Measurements from ENCODE around the gene FGFBP1.

The FGFBP1 gene

DNA sequence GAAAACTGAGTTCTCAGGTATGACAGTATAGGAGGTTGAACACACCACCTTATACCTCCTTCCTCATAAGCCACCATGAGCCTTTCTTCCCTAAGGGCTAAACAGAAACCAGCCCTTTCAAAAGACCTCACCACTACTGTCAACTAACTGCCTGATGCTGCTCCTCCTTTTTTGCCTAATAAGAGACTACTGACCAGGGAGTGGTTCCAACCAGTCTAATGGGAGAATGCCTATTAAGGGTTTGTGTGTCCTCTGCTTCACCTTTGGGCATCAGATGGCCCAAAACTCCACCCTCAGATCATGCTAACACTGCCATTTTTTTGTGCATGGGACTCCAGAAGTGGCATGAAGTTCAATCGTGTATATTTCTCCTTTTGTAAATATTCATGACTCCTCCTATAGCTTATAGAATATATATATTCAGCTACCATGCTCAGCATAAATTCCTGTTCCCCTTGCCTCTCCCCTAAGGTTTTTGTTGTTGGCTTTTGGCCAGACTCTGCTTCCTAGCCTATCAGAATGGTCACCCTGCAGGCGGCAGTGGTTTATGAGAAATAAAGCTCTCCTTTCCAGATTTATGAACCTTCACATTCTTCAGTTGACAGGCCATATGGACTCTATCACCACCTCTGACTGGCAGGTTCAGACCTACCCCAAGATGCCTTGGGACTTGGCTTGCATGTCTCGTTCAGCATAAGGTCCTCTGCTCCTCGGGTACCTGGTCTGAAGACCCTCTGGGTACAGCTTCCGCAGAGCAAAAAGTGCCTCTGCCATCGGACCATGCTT, 28.2 kb downstream of the FGFBP1 start:
- no peak for FAIRE-seq

GRCh38 chr4:15907430-15907829, 31.1 kb downstream of the FGFBP1 start:
- no peak for FAIRE-seq

- FAIRE-seq, result no peak
Observed at GRCh38 chr4:15906020-15906443, 32.5 kb downstream of the FGFBP1 start.

GRCh38 chr4:15902746-15903145, 35.8 kb downstream of the FGFBP1 start:
- no peak for FAIRE-seq

DNA sequence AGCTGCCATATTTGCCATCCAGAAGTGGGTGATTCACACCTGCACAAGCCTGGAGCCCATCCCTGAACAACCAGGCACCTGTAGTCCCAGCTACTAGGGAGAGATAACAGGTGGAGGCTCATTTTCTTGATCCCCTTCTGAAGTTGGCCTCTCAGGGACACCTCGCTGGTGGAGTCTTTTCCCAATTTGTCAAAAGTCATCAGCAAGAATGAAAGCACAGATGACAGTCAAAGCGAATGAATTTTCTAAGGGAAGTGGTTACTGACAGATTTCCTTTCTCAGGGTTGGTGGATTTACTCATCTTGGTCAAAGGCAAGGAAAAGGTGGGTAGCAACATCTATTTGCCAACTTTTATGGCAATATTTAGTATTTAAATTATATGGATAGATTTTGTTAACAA, 36.5 kb downstream of the FGFBP1 start:
- no peak for FAIRE-seq

DNA sequence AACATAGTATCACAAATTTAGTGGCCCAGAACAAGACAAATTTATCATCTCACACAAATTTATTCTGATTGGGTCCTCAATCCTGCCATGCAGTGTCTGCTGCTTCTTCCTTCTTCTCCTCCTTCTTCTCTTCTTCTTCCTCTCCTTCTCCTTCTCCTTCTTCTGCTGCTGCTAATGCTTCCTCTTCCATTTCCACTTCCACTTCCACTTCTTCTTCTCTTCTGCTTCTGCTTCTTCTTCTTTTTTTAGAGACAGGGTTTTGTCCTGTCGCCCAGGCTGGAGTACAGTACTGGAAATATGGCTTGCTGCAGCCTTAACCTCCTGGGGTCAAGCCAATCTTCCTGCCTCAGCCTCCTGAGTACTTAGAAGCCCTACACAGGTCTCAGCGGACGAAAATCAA, 37.5 kb downstream of the FGFBP1 start:
- no peak for FAIRE-seq

GRCh38 chr4:15899511-15899910, 39.0 kb downstream of the FGFBP1 start:
- FAIRE-seq, result no peak

DNA sequence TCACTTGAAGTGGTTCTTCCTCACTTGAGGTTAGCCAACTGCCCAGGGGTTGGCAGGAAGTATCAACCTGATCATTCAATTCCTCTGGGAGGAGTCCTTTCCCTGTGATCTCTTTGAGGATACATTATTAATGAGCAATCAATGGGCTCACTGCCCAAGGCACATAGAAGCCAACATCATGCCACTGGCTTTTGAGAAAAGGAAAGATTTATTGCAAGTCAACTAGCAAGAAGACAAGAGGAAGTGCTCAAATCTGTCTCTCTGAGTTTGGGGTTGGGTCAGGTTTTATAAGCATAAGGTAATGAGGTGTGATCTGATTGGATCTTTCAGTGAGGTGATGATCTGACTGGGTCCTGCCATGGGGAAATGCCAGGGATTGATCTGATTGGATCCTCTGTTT, 39.6 kb downstream of the FGFBP1 start:
- no peak for FAIRE-seq

DNA sequence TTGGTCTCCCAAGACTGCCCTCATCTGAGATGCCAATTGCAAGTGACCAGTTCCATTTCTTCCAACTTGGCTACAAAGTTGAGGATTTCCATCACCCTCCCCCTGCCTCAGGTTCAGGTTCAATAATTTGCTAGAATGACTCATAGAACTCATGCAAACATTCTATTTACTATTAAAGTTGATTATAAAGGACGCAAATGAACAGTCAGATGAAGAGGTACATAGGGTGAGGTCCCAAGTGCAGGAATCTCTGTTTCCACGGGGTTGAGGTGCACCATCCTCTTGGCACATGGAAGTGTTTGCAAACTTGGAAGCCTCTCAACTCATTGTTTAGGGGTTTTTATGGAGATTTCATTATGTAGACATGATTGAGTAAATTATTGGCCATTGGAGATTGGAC, 41.0 kb downstream of the FGFBP1 start:
- no peak for FAIRE-seq

GRCh38 chr4:15894921-15895916, 43.3 kb downstream of the FGFBP1 start:
- no peak for FAIRE-seq

DNA sequence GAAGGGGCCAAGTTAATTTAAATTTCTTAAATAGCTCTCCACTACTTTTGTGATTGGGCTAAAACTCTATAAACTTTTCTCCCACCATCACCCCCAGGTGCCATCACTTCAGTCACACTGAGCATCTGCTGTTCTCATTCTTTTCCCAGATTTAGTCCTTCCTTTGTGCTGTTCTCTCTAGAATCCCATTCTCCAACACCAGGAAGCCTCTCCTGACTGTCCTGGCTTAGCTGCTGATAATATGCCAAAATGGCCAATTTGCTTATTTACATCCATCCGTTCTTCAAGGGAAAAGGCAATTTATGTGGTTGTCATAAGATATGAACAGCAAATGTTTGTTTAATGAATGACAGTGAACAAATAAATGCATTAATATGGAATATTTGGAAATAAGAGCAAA, 44.1 kb downstream of the FGFBP1 start:
- no peak for FAIRE-seq

GRCh38 chr4:15893962-15894361, 44.6 kb downstream of the FGFBP1 start:
- no peak for FAIRE-seq

- no peak for FAIRE-seq
Observed at GRCh38 chr4:15891312-15891711, 47.2 kb downstream of the FGFBP1 start.

DNA sequence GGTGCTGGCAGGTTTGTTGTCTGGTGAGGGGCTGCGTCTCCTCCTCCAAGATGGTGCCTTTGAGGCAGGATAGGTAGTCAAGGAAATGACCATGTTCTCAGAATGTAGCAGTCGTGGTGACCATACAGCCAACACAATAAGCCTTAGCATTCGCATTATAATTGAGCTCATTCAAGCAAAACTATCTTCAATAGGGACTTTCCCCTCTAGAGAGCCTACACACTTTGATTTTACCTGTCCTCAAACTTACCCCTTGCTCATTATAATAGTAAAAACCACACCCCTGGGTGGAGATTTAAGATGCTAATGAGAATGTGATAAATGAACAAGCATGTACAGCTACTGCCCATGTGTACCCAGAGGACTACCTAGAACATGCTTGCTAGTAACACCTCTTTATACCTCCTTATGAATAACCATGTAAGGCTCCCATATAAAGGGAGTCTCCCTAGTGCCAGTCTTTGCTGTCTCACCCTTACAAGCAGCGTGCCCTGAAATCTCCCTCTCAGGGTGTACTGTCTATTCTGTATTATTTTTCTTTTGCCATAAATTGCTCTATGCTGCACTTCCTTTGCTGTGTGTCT, 48.2 kb downstream of the FGFBP1 start:
- FAIRE-seq, result no peak

DNA sequence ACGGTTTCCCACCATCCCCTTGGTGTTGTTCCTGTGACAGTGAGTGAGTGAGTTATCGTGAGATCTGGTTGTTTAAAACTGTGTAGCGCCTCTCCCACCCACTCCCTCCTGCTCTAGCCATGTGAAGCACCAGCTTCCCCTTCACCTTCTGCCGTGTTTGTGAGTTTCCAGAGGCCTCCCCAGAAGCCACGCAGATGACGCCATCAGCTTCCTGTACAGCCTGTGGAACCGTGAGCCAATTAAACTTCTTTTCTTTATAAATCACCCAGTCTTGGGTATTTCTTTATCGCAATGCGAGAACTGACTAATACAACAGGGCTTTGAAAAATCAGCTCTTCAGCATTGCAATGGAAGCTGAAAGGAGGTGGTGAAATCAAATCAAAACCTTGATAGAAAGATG, 50.0 kb downstream of the FGFBP1 start:
- no peak for FAIRE-seq

Data from G401.6 (cell line).